ENCODE measurements around the gene PCDHB6.
A peak's percentile ranks its signal among the peaks of the same experiment; 100 is the strongest.
"Not testable (repeated sequence)": the region's sequence is repeated elsewhere in the genome, so short reads cannot be mapped to it uniquely, and the experiment has no call there.

PCDHB6 gene

GRCh38 chr5:141149812-141150211, at the start of gene PCDHB6:
Gene PCDHB6 (plus strand): TSS chr5:141150057. CDS start chr5:141150258, 201 bp downstream.
- no peak for DNase-seq

GRCh38 chr5:141100243-141100805, 49.5 kb upstream of the PCDHB6 start, which contains the start of gene PCDHB3:
Gene PCDHB3 (plus strand): TSS chr5:141100473. CDS start chr5:141100650, 177 bp downstream.
- no peak for DNase-seq

GRCh38 chr5:141101059-141101458, 48.8 kb upstream of the PCDHB6 start:
- DNase-seq: no peak

GRCh38 chr5:141102070-141102469, 47.8 kb upstream of the PCDHB6 start:
- DNase-seq: not testable (repeated sequence)

GRCh38 chr5:141102471-141102870, 47.4 kb upstream of the PCDHB6 start:
- not testable (repeated sequence) for DNase-seq

- no peak for DNase-seq
Measured at GRCh38 chr5:141105350-141105749, 44.5 kb upstream of the PCDHB6 start.

GRCh38 chr5:141119250-141119649, 30.6 kb upstream of the PCDHB6 start:
- no peak for DNase-seq

- DNase-seq: peak in 1 of 2 experiments; percentile 33
Measured at GRCh38 chr5:141121563-141121962, 28.3 kb upstream of the PCDHB6 start, which contains the start of gene PCDHB4. Gene PCDHB4 (plus strand): TSS chr5:141121818. CDS start chr5:141121999, 181 bp downstream.

GRCh38 chr5:141121985-141122384, 27.9 kb upstream of the PCDHB6 start:
- DNase-seq: no peak

- DNase-seq: not testable (repeated sequence)
Measured at GRCh38 chr5:141123396-141124135, 26.3 kb upstream of the PCDHB6 start.

GRCh38 chr5:141127305-141127704, 22.6 kb upstream of the PCDHB6 start:
- no peak for DNase-seq

- DNase-seq: no peak
Measured at GRCh38 chr5:141135030-141135717, 14.7 kb upstream of the PCDHB6 start, which contains the start of gene PCDHB5. Gene PCDHB5 (plus strand): TSS chr5:141135206. CDS start chr5:141135435, 229 bp downstream.

GRCh38 chr5:141135718-141136266, 14.1 kb upstream of the PCDHB6 start:
- DNase-seq: no peak

- DNase-seq: not testable (repeated sequence)
Measured at GRCh38 chr5:141137346-141137745, 12.5 kb upstream of the PCDHB6 start.

- DNase-seq: no peak
Measured at GRCh38 chr5:141150224-141150992, 551 bp downstream of the PCDHB6 start.

- DNase-seq: no peak
Measured at GRCh38 chr5:141150993-141151325, 1.1 kb downstream of the PCDHB6 start.

GRCh38 chr5:141151632-141152031, 1.8 kb downstream of the PCDHB6 start:
- not testable (repeated sequence) for DNase-seq

GRCh38 chr5:141152096-141152495, 2.2 kb downstream of the PCDHB6 start:
- not testable (repeated sequence) for DNase-seq

- peak in 1 of 2 experiments; percentile 49 for DNase-seq
Measured at GRCh38 chr5:141155540-141156374, 5.9 kb downstream of the PCDHB6 start.

- DNase-seq: not testable (repeated sequence)
Measured at GRCh38 chr5:141157356-141157755, 7.5 kb downstream of the PCDHB6 start.

- not testable (repeated sequence) for DNase-seq
Measured at GRCh38 chr5:141157901-141158300, 8.0 kb downstream of the PCDHB6 start.

Measured in NCI-H187 (cell line).